Subcutaneous adipose tissue (tissue), 4 donors: Measurements from ENCODE around the gene OPCML. TPM values are rescaled to one million over a fixed set of nuclear protein-coding genes. Genes with fewer than 3 reads are reported as not detected.

Source experiments
- CTCF ChIP-seq: fragments of 450-650 bp; IDR thresholded peaks from one replicate; pipeline ENCODE4 v1.5.1; 2016; ENCODE audit warnings: low read depth, mild to moderate bottlenecking, control low read depth, antibody characterized with exemption, moderate library complexity
- total RNA-seq, 4 donors: library from RNA; depleted of rRNA; stranded (reverse); fragments of >200 nt; gene quantifications; one replicate each; pipeline ENCODE4 v1.1.0, GENCODE V29; 2016

OPCML gene
- total RNA-seq, 4 donors from 2014 or later: under 0.01 TPM; not detected in 3

GRCh38 chr11:132409573-132410355, 1122.5 kb downstream of the OPCML start:
- TF ChIP-seq CTCF: no peak

- no peak for TF ChIP-seq CTCF
Measured at GRCh38 chr11:132408877-132409276, 1123.4 kb downstream of the OPCML start.

- no peak for TF ChIP-seq CTCF
Measured at GRCh38 chr11:132405728-132406127, 1126.6 kb downstream of the OPCML start.

DNA sequence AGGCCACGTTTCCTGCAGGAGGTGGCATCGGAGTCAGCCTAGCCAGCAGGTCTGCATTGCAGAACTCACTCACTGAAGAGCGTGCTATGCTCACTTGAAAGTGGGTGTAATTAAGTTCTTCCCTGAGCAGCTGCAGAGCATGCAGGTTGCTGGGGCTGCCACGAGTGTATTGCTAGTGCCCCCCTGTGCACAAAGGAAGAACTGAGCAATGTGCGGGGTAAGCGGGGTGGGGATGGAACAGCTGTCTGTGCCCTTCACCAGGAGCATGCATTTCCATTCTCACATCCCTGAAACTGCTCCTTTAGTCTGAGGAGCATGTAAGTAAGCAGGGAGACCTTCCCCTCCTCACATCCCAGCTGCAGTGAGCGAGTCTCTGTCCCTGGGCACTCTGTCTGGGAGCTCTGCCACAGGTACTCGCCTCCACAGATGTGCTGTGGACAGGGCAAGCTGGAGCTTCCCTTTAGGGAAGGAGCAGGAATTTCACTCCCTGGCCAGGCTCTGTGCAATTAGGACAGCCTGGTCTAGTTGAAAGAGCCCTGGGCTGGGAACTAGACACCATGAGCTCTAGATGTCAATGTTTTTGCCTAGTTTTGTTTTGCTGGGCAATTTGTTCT, 1130.1 kb downstream of the OPCML start:
- no peak for TF ChIP-seq CTCF

DNA sequence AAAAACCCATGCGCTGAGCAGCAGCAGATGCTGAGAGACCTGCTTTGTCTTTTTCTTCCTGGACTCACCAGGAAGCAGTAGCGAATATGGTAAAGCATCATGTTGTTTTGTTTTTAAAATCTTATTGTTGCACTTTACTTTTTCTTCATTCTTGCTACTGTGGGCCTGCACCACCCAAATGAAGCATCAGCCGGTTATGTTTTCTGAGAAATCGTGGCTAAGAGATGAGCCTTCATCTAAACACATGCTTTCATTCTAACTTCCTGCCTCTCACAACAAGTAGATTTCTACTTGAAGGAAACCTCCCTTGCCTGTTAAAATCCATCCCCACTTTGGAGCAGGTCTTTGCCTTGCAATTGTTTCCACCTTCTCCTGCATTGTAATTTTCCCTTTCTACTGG, 1136.0 kb downstream of the OPCML start:
- no peak for TF ChIP-seq CTCF

DNA sequence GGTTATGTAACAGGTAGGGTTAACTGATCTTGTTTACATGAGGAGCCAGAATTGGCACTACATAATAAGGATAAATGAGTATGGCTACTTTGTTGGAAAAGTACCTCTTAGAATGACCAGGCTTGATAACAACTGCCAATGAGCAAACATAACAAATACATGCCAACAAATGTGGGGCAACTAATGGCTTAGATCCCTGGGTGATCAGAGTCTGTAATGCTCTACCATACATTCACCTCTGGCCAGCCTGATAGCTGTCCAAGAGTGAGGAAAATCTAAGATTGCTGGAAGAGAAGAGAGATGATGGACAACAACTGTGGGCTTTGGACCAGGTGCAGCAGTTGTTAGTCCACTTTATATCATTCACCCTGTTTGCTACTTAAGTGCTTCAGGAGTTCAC, 1136.9 kb downstream of the OPCML start:
- TF ChIP-seq CTCF: no peak

DNA sequence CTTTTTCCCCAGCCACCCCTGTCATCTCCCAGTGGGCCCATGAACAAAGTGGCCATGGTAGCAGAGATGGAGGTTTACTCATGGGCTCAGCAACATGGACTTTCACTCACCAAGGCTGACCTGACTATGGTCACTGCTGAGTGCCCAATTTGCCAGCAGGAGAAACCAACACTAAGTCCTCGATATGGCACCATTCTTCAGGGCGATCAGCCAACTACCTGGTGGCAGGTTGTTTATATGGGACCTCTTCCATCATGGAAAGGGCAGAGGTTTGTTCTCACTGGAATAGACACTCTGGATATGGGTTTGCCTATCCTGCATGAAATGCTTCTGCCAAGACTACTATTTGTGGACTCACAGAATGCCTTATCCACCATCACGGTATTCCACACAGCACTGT, 1152.8 kb downstream of the OPCML start:
- TF ChIP-seq CTCF: no peak
